Gastrocnemius medialis (tissue), 4 donors: Measurements from ENCODE around the gene PIK3R2. TPM values are rescaled to one million over a fixed set of nuclear protein-coding genes. Genes with fewer than 3 reads are reported as not detected.

Source experiments
- ATAC-seq, 2 donors: fragments of 150-250 bp; one replicate each; pipeline ENCODE4 v1.9.1; 2016
- DNase-seq, 2 donors: peaks; one replicate each; pipeline ENCODE4 v3.0.0-alpha.2; 2019
- H3K27ac ChIP-seq, 4 donors: fragments of 200-600 bp; sonication (generic); 1 replicate in 1 of 4; 2 replicates in 3 of 4; pipeline ENCODE4 v1.5.1; 2016 to 2018; ENCODE audit warnings: mild to moderate bottlenecking in 2 of 4, moderate library complexity in 1 of 4
- H3K27me3 ChIP-seq, 3 donors: fragments of 200-600 bp; sonication (generic) in 2 of 3; 1 replicate in 1 of 3; 2 replicates in 2 of 3; pipeline versions ENCODE4 v1.5.1 to v1.6.0; 2016 to 2019; ENCODE audit warnings: mild to moderate bottlenecking in 1 of 3, moderate library complexity in 1 of 3
- H3K36me3 ChIP-seq, 2 donors: fragments of 200-600 bp; sonication (generic) in 1 of 2; one replicate each; pipeline ENCODE4 v1.5.1; 2017 to 2018
- H3K4me1 ChIP-seq, 2 donors: fragments of 200-600 bp; sonication (generic) in 1 of 2; one replicate each; pipeline ENCODE4 v1.5.1; 2016 to 2017; ENCODE audit warnings: mild to moderate bottlenecking in 2 of 2
- H3K4me3 ChIP-seq, 4 donors: fragments of 200-600 bp; sonication (generic) in 3 of 4; 1 replicate in 1 of 4; 2 replicates in 3 of 4; pipeline ENCODE4 v1.5.1; 2016 to 2019; ENCODE audit warnings: mild to moderate bottlenecking in 2 of 4
- H3K9me3 ChIP-seq, 3 donors: fragments of 200-600 bp; sonication (generic) in 2 of 3; 1 replicate in 1 of 3; 2 replicates in 2 of 3; pipeline ENCODE4 v1.5.1; 2016 to 2019
- CTCF ChIP-seq, 5 experiments: fragments of 450-650 bp in 3 of 5; fragments of 200-600 bp in 2 of 5; sonication (generic) in 2 of 5; IDR thresholded peaks in 4 of 5; conservative IDR thresholded peaks in 1 of 5; 1 replicate in 4 of 5; 2 replicates in 1 of 5; pipeline ENCODE4 v1.5.1; 2016 to 2019; ENCODE audit warnings: antibody characterized with exemption in 5 of 5, mild to moderate bottlenecking in 3 of 5, moderate library complexity in 3 of 5
- POLR2A ChIP-seq, 2 donors: fragments of 450-650 bp; IDR thresholded peaks; one replicate each; pipeline ENCODE4 v1.6.1; 2017; ENCODE audit warnings: antibody characterized with exemption in 2 of 2, mild to moderate bottlenecking in 2 of 2, moderate library complexity in 2 of 2
- in situ Hi-C, 4 donors: fragments of 200-750 bp; cut with MboI; loops; one replicate each; pipeline versions ENCODE4 v1.15.0 to v1.8.0; 2017; ENCODE audit warnings: low sequenced_read_pairs in 4 of 4
- intact Hi-C: fragments of 100-400 bp; cut with DNase I; formaldehyde crosslinking; loops from one replicate; pipeline ENCODE4 v1.15.1; 2023; ENCODE audit warnings: low total_unique reads
- total RNA-seq, 4 donors: library from RNA; depleted of rRNA; stranded (reverse); fragments of >200 nt; gene quantifications; one replicate each; pipeline versions ENCODE4 v1.1.0 to v1.2.3, GENCODE V29; 2016

Gene PIK3R2
- total RNA-seq, 4 donors from 2014 or later: 5.6 to 11.9 (median 6.0) TPM

DNA sequence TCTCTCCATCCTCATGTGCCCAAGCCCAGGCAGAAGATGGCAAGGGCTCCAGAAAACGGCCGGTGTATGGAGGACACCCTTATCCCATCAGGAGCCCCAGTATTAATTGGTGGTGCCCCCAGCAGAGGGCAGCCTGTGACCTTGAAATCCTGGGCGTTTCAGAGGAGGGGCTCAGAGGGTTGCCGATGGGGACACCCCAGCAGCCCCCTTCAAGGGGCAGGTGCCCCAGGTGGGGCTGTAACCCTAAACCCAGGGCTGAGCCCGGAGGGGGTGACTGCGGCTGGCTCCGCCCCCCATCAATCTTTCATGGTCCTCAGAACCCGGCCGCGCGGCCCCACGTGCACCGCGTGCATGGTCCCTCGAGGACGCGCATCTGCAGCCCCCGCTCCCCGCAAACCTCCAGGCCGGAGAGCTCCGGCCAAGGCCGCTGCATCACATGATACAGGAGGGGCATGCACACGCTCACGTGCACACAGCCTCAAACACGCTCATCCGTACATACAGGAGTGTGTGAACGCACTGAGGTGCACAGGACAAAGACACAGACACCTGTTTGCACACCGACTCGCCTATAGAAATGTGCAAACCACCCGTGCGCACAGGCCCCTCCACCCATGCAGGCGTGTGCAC is 49.9 kb downstream of the PIK3R2 start:
- peak in 2 of 5 experiments; percentile 19 to 43 for TF ChIP-seq CTCF (IDR thresholded peaks at IDR 0.05 in 4 of 5, conservative IDR thresholded peaks at IDR 0.05 in 1 of 5)
- TF ChIP-seq POLR2A (IDR thresholded peaks at IDR 0.05): no peak
- no peaks in the 10 kb centered on the region for H3K36me3 ChIP-seq
- no peaks in the 10 kb centered on the region for H3K9me3 ChIP-seq
- intact Hi-C loops: loop anchor here (5.0 to 10.0 kb wide), 2 partner anchors 196 to 212 kb away; partner anchors contain the start of genes ARRDC2 and SSBP4
- no peak for DNase-seq
- peak overlapping the region in 1 of 4 donors; percentile 59 for H3K27ac ChIP-seq
- peaks cover 6 to 16% of the 10 kb centered on the region in 2 donors for H3K4me1 ChIP-seq
- H3K4me3 ChIP-seq: peak overlapping the region; percentile 58 to 83 (median 74)
- H3K27me3 ChIP-seq: no peaks in the 10 kb centered on the region
- in situ Hi-C loops: no loop called here
- no peak for ATAC-seq

GRCh38 chr19:18203408-18203862 is 50.5 kb downstream of the PIK3R2 start:
- peaks cover 6 to 19% of the 10 kb centered on the region in 2 donors for H3K4me1 ChIP-seq
- TF ChIP-seq CTCF (IDR thresholded peaks at IDR 0.05 in 4 of 5, conservative IDR thresholded peaks at IDR 0.05 in 1 of 5) (peak in 1 of 5 experiments; percentile 22), POLR2A (IDR thresholded peaks at IDR 0.05) (no peak)
- H3K27me3 ChIP-seq: no peaks in the 10 kb centered on the region
- H3K36me3 ChIP-seq: no peaks in the 10 kb centered on the region
- peak overlapping the region; percentile 58 to 83 (median 74) for H3K4me3 ChIP-seq
- in situ Hi-C loops: no loop called here
- intact Hi-C loops: loop anchor here (5.0 to 10.0 kb wide), 2 partner anchors 196 to 211 kb away; partner anchors contain the start of genes ARRDC2 and SSBP4
- ATAC-seq (peak in 1 of 2 donors; percentile 2), DNase-seq (peak in 1 of 2 donors; percentile 31)
- H3K9me3 ChIP-seq: no peaks in the 10 kb centered on the region
- H3K27ac ChIP-seq: peak overlapping the region; percentile 59 to 80 (median 72)

DNA sequence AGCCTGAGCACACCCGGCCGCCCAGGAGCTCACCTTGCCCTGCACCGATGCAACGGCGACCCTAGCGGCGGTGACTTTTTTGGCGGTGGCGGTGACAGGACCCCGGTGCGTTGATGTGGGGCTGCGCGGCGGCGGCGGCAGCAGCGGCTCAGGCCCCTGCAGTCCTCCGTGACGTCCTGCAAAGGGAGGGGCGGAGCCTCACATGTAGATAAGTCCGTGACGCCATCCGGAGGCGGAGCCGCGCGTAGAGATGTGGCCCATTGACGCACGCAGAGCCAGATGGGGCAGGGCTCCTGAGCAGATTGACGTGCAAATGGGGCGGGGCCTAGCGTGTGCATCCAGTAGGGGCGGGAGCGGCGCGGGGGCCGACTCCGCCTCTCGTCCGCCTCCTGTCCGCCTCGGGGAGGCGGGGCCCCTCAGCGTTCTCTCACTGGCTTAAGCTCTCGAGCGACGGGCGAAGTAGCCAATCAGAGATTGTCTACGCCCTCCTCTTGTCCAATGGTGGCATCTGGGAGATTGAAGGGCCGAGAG is 51.0 kb downstream of the PIK3R2 start, which contains the start of gene RAB3A:
TSS of gene RAB3A (minus strand) at position 180 of the 531 bp plus-strand sequence. CDS start 1,302 bp downstream, outside the sequence.
- in situ Hi-C loops (no loop called here), intact Hi-C loops (loop anchor here (1.0 to 10.0 kb wide), 6 partner anchors 11 to 211 kb away; partner anchors contain the start of genes ARRDC2, IQCN, MPV17L2 and SSBP4)
- H3K27ac ChIP-seq: peak within 1 kb of the TSS; percentile 98 to 100 (median 100)

More for the DNA sequence above, 51.0 kb downstream of the PIK3R2 start, which contains the start of gene RAB3A:
- TF ChIP-seq CTCF (IDR thresholded peaks at IDR 0.05 in 4 of 5, conservative IDR thresholded peaks at IDR 0.05 in 1 of 5): no peak
- TF ChIP-seq POLR2A (IDR thresholded peaks at IDR 0.05): no peak
- peak; percentile 93 for ATAC-seq
- H3K4me3 ChIP-seq: peak within 1 kb of the TSS; percentile 74 to 91 (median 80)
- H3K36me3 ChIP-seq: no peaks in the 10 kb centered on the region
- H3K27me3 ChIP-seq: no peaks in the 10 kb centered on the region
- peaks cover 6 to 19% of the 10 kb centered on the region in 2 donors for H3K4me1 ChIP-seq
- DNase-seq: peak; percentile 100
- no peaks in the 10 kb centered on the region for H3K9me3 ChIP-seq
